ENCODE data around the gene ZFYVE21.

The ZFYVE21 gene

GRCh38 chr14:103739466-103739792, 23.8 kb downstream of the ZFYVE21 start:
- DNase-seq = no peak

- no peak for DNase-seq
Observed at GRCh38 chr14:103739793-103740501, 24.3 kb downstream of the ZFYVE21 start.

- DNase-seq = no peak
Observed at GRCh38 chr14:103740991-103741689, 25.5 kb downstream of the ZFYVE21 start.

DNA sequence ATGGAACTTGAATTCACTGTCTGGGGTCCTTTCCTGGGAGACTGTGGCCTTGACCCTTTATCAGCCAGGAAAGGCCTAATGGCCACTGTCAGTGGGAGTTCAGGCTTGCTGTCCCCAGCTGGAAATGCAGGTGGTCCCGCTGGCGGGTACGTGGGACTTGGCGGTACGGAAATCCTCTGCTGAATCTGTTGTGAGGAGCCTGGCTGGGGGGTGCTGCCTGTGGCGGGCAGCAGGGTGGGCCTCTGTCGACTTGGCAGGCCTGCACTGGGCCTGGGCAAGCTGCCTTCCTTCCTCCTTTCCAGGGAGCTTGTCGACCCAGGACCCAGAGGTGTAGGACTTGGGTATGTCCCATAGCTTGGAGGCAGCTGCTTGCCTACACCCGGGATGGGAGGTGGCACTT, 26.3 kb downstream of the ZFYVE21 start:
- DNase-seq = no peak

- DNase-seq = no peak
Observed at GRCh38 chr14:103742499-103743255, 27.1 kb downstream of the ZFYVE21 start.

DNA sequence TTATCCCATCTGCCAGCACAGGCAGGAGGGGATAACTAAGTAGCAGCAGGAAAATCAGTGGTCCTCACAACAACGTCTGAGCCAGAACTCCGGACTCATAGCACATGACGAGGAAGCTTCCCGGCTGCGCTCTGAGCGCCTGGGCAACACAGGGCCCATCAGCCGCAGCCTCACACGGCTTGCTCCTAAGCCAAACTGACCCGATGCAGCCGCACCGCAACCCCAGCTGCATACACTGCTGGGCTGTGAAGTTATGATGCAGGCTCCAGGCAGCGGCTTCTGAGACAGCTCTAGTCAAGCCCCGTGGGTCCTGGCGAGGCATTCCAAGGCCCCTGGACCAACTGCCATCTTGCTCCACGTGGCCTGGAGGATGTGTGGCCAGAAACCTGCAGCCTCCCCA, 28.1 kb downstream of the ZFYVE21 start:
- DNase-seq = no peak

- no peak for DNase-seq
Observed at GRCh38 chr14:103744621-103745395, 29.2 kb downstream of the ZFYVE21 start.

DNA sequence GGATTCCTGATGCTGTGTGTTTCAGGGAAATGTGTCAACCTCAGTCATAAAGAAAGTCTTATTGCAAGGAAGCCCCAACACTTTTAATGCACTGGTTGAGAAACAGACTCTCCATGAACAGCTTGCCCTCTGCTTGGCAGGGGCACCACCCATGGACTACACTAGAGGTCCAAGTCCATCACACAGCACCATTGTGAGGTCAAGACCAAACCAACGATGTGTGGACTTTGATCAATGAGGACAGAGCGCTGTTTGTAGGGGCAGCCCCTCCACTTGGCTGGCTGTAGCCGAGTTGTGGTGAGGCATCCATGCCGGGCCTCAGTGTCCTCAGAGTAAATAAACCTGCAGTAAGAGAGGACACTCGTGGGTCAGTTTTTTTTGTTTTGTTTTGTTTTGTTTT, 29.8 kb downstream of the ZFYVE21 start:
- no peak for DNase-seq

DNA sequence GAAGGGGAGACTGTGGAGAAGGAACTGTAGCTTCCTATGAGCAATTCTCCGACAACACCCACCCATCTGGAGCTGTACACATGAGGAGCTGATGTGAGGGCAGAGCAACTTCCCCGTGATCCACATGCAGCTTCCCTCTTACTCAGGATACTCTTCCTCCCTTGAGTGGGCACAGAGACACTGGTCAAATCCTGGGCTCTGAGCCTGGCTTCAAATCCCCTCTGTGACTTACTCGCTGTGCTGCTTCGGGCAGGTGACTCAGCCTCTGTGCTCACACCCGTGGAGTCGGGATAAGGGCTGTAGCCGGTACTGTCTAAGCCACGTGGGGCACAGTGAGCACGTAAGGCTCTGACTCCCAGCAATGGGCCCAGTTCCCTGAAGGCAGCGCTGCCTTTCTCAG, 31.1 kb downstream of the ZFYVE21 start:
- DNase-seq = no peak

DNA sequence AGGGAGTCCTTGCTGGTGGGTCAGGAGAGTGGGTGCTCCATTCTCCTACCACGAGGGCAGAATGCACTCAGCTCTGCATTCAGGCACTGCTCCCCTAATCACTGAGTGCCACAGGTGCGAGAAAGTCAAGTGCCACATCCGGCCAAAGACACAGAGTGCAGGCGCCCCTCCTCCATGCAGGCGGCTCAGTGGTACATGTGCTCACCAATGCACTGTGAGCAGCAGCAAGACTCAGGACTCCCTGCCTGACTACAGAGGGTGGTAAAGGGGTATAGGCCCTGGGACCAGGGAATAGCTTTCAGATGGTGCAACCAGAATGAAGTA, 32.9 kb downstream of the ZFYVE21 start:
- no peak for DNase-seq

DNA sequence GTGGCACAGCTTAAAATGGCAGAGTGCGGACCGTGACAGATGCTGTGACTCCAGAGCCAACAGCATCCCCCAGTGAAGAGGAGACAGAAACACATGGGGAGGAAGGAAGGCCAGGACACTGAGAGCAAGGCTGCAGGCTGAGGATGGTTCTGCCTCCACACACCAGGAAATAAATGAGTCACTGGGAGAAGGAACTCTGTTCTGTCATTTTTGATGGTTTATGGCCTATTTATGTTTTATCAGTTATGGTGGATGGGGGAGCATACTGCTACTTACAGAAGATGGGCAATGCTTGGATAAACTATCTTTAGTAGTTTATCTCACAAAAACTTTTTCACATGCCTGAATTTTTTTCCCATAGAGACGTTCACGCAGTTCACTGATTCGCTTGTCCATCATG, 33.8 kb downstream of the ZFYVE21 start:
- no peak for DNase-seq

GRCh38 chr14:103749860-103750259, 34.2 kb downstream of the ZFYVE21 start:
- DNase-seq = no peak

DNA sequence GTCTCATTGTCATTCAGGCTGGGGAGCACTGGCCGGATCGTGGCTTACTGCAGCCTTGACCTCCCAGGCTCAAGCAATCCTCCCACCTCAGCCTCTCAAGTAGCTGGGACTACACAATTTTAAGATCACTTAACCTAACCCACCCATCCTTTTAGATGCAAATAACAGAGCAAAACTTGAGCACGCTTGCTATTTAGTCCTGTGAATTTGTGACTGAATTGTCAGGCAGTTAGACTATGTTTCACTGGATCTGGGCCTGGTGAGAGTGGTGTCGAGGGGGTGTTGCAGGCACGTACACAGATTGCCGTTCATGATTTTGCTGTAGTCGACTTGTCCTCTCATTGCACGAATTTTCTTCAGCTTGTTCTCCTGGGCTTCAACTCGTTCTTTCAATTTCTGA, 38.2 kb downstream of the ZFYVE21 start:
- DNase-seq = no peak

DNA sequence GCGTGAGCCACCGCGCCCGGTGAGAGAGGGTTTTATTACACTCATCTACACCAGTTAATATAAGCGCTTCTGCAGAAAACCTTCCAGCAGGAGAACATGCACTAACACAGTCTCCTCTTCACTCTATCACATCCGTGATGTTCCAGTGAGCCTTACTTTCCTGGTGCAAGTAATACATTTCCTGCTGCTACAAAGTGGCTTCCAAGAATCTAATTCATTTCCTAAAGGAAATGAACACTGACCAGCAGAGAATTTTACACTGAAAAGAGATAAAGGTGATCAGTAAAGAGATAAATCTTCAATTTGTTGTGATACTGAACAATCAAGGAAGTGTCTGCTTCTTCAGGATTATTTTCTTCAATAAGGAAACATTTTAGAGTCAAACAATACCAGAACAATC, 39.5 kb downstream of the ZFYVE21 start:
- no peak for DNase-seq

- no peak for DNase-seq
Observed at GRCh38 chr14:103758059-103758776, 42.6 kb downstream of the ZFYVE21 start.

DNA sequence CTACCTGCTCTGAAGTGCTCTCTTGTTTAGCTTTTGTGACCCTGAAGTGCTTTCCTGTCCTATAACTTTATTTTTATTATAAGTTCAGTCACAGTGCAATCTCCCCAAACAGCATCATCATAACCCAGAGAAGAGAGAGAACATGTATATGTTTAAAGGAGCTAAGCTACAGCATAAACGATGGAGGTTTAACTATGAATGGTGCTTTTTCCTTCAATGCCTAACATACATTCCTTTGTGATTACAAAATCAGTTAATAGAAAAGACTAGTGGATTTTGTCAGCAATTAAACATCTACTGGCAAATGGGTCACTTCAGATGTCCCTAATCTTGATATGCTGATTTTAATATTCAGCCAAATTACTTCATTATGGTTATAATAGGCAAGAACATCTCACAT, 46.4 kb downstream of the ZFYVE21 start:
- no peak for DNase-seq

- DNase-seq = no peak
Observed at GRCh38 chr14:103762541-103762940, 46.9 kb downstream of the ZFYVE21 start.

DNA sequence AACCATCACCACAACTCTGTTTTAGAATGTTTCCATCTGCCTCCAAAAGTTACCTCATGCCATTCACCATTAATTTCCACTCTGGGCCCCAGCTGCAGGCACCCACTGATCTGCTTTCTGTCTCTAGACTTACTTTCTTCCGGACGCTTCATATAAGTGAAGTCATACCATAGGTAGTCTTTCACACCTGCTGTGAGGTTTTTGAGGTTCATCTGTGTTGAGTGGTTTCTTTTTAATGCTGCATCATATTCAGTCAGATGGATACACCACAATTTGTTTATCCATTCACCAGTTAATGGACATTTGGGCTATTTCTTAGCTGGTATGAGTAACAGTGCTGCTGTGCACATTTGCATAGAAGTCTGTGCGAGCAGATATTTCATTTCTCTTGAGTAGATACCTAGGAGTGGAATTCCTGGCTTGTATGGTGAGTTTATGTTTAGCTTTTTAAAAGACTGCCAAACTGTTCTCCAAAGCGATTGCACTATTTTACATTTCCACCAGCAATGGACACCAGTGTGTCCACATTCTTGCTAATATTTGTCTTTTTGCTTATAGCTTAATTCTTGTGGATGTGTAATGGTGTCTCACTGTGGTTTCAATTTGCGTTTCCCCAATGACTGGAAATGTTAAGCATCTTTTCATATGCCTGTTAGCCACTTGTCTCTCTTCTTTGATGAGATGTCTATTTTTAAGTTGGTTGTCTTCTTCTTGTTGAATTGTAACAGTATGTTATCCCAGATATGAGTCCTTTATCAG, 48.3 kb downstream of the ZFYVE21 start:
- DNase-seq = no peak

- DNase-seq = no peak
Observed at GRCh38 chr14:103765526-103765925, 49.9 kb downstream of the ZFYVE21 start.

DNA sequence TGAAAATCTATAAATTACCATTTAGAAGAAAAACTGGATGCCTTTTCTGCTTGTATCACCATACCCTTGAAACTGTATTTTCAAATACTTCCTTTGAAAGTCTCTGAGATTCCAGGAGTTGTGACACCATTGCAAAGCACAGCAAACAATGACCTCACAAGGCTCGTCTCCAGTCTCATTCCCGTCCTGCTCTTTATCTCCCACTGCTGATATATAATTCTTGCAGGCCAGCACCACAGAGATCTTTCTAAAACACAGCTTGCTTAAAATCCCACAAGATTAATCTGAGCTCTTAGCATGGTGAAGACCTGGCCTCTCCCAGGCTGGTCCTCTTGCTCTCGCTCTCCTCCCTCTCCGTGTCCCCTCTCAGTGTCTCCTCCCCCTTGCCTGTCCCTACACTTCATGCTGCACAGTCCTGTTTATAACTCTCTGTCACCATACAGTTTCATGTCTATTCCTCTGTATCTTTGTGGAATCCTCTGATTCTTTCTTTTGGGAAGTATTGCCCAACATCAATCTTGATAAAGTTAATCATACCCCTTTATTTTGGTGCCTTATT, 51.8 kb downstream of the ZFYVE21 start:
- DNase-seq = no peak

DNA sequence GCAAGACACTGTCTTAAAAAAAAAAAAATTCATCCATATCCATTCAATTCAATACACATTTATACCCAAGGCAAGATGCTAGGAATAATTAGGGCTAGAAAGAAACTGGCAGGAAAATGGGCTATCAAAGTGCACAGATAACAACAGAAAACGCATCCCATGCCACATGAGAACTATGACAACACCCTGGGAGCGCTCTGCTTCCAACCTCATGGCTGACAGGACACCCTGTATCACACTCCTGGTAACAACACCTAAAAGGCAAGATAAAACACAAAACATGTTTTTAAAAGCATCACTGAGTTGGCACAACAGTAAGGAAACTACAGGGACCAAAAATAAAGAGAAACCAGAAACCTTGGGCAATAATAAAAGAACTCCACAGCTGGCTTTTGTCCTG, 54.9 kb downstream of the ZFYVE21 start:
- DNase-seq = no peak

- no peak for DNase-seq
Observed at GRCh38 chr14:103770902-103771301, 55.3 kb downstream of the ZFYVE21 start.

All from NCI-H2171 (cell line).